ENCODE measurements around the gene HINT2.

Gene HINT2

DNA sequence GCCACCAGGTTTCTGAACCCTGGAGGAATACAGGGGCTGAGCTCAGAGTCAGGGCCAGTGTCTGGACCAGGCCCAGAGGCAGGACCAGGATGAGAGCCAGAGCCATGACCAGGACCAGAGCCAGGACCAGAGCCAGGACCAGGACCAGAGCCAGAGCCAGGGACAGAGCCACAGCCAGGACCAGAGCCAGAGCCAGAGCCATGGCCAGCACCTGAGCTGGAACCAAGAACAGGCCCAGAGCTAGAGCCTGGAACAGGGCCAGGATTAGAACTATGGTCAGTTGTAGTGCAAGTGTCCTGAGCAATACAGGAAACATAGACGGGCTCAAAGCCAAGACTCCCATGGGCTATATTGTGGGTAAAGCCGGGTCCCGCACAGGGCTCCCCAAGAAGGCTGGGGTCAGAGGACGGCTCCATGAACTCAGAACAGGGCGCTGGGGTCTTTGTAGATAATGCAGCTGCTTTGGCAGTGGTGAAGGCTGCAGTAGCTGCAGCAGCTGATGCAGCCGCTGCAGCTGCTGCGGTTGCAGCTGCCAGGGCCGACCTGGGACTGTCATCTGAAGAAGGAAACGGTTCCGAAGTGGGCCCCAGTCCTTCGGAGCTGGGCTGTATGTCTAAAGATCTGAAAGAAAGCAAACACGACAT, 3.3 kb downstream of the HINT2 start:
- DNase-seq, result no peak

DNA sequence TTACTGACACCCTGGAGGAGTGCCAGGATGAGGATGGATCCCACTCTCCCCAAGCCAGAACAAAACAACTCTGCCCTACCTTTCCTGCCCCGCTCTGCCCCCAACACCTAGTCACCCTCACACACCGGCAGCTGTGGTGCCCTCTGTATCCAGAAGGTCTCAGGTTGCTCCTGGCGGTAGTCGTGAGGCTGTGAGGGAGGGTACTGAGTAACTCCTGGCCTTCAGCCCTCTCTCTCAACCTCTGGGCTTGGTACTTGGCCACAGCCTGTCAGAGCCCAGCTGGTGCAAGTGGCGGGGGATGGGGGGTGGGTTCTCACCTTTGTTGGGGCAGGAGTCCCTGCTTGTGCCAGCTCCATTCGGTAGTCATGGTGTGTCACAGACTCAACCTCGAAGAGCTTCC, 4.7 kb downstream of the HINT2 start:
- no peak for DNase-seq

DNA sequence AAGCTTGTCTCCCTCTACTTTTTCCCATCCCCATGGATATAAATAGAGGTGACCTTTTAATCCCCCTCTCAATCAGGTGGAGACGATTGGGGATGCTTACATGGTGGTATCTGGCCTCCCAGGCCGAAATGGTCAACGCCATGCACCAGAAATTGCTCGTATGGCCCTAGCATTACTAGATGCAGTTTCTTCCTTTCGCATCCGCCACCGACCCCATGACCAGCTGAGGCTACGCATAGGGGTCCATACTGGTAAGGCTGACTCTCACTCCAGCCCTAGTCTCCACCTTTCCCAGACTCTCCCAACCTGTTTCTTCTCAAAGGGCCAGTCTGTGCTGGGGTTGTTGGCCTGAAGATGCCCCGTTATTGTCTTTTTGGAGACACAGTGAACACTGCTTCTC, 6.4 kb downstream of the HINT2 start:
- DNase-seq, result no peak

DNA sequence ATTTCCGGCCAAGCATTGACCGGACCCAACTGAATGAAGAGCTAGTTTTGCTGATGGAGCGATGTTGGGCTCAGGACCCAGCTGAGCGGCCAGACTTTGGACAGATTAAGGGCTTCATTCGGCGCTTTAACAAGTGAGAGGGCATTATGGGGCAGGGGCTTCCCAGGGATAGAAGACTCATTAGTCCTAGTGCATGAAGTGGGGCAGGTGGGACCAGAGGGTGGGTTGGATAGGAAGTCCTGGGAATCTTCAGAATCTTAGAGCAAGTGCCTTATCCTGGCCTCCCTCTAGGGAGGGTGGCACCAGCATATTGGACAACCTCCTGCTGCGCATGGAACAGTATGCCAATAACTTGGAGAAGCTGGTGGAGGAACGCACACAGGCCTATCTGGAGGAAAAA, 8.7 kb downstream of the HINT2 start:
- DNase-seq, result no peak

DNA sequence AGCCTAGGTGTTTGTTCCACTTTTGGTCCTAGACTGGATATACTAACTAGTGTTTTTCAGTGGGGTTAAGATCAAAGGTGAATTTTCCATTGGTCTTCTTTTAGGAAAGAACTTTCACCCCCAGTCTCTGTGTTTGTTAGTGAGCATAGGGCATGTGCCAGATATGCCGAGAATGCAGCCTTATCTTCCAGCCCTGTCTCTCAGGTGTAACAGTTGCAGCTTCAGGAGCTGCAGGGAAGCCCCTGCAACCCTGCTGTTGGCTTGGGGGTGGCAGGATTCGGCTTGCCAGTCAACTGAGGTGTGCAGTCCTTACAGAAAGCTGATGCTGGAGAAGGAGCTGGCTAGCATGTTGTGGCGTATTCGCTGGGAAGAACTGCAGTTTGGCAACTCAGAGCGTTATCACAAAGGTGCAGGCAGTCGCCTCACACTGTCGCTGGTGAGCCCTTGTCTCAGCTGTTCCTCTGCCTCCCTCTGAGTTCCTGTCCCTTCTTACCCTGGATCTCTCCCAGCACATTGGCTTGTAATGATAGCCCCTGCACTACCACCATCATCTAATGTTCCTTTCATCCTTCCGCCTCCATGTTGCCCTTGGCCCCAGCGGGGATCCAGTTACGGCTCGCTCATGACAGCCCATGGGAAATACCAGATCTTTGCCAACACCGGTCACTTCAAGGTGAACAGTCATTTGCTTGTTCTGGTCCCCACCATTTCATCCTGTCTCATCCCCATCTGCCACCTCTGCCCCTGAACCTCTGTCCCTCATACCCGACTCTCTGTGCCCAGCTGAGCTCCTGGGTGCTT, 13.3 kb downstream of the HINT2 start:
- no peak for DNase-seq

DNA sequence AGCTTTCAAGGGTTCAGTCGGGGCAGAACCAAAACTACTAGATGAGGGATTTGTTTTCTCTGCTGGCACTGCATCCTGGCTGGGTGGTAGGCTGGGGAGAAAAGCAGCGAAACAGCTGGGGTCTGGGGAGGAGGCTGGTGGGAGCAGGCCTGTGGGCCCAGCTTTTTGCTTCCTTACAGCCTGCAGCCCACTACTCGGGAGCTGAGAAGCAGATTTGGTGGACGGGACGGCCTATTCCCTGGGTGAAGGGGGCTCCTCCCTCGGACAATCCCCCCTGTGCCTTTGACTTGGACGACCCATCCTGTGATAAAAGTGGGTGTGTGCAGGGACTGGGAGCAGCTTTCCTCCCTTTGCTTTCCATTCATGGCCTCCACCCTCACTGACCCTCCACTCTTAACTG, 14.3 kb downstream of the HINT2 start:
- DNase-seq, result no peak

DNA sequence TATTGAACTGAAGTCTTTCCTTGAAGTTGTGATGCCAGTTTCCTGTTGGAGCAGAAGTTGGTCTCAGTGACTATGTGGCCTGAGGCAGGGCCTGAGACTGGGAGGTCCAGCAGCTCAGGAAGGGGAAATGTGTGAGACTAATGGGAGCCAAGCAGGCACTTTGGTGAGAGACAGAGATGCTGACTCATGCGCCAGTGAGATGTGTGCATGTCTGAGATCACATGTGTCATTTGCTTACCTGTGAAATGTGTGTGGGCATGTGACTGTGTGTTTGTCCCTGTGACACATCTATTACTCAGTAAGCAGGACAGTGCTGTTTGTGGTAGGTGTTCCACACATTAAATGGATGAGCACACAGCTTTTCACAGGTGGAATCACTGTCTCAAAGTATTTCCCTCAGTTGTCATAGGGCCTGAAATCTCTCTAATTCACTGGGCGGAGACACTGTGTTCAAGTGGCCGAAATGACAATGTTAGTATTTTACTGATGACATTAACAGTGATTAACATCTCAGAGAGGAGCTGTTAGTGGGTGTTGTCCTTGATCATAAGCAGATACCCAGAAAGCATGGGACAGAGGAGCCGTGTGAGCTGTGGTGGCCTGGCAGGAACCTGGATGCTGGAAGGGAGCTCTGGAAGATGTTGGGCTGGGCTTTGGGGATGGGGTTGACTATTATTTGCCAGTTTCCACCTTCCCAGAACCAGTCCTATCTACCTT, 16.0 kb downstream of the HINT2 start:
- peak; percentile 56 for DNase-seq

DNA sequence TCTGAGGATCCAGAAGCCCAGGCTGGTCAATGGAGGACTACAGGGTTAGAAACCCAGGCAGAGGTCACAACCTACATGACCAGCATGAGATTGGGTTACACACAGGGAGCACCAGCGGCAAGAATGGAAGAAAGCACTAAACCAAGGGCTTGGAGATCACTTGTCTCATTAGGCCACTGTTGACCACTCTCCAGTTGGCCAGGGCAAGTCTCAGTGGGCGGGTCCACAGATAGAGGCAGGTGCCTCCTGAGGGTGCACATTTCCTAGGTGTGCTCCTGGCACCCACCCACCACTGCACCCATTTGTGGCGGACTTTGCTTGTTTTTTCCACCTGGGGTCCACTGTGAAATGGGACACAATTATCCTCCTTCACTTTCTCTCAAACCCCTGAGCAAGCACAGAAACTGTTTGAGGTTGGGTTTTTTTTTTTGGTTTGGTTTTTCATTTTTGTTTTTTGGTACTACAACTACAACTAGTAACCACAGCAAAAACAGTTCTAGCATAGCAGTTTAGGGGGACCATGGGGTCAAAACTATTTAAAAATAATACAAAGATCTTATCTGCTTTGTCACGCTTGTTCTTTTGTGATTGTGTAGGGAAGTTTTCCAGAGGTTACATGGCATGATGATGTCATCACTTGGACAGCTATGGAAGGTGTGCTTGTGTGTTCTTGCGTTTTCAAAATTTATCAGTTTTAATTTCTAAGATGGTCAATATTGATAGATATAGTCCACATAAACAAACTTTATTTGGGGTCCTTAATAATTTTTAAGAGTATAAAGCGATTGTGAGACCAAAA, 17.3 kb downstream of the HINT2 start:
- no peak for DNase-seq

DNA sequence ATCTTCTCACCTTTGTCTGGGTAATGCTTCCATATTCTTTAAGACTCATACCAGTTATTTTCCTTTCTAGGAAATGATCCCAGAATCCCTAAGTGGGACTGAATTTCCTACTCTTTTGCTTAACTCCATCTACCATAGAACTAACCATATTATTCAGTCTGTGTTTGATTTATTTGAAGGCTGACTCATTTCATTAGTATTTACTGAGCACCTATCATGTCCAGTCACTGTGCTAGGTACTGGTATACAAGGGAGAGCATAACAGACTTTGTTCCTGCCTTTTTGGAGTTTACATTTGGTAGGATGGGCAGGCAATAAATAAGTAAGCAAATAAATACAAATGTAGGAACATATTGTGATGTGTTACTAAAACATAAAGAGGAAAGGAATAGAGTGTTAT, 19.1 kb downstream of the HINT2 start:
- no peak for DNase-seq

DNA sequence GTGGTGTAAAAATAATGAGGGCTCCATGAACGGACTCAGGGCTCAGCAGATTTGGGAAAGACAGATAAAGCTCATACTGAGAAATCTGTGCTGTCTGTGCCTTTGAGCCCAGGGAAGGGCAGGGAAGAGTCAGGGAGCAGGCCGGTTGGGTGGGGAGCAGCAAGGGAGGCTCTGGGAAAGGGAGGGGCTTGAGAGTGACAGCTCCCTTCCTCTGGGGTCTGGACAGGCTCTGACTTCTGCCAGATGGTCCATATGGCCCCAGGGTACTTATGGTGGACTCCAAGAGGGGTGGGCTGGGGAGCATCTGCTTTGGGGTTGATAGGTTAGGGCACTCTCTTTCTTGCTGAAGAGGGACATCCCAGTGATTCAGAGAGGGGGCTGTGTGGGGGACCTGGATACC, 21.4 kb downstream of the HINT2 start:
- DNase-seq, result no peak

DNA sequence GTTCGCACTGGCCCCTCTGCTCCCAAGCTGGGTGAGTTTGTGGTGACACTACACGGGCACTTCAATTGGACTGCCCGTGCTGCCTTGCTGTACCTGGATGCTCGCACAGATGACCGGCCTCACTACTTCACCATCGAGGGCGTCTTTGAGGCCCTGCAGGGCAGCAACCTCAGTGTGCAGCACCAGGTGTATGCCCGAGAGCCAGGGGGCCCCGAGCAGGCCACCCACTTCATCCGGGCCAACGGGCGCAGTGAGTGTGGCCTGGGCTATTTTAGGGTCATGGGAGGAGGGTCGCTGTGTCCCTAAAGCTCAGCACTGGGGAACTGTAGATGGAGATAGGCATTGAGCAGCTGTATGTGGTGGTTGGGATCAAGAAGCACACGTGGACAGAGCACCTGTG, 22.0 kb downstream of the HINT2 start:
- no peak for DNase-seq

DNA sequence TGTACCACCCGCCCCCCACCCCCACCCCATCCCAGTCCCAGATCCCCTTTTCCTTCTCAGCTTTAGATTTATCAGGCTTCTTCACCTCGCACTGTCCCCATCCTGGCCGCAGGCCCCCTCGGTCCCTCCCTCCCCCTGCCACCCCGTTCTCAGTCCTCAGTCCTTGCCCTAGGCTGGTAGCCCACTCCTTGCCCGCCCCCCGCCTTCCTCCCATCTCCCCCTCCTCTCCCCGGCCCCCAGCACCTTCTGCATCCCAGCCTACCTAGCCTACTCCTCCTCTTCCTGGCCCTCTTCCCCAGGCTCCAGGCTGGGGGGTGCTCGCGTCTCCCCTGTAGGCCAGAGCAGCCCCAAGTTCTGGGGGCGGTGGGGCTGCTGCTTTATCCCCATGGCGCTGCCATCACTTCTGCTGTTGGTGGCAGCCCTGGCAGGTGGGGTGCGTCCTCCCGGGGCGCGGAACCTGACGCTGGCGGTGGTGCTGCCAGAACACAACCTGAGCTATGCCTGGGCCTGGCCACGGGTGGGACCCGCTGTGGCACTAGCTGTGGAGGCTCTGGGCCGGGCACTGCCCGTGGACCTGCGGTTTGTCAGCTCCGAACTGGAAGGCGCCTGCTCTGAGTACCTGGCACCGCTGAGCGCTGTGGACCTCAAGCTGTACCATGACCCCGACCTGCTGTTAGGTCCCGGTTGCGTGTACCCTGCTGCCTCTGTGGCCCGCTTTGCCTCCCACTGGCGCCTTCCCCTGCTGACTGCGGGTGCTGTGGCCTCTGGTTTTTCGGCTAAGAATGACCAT, 22.6 kb downstream of the HINT2 start:
- no peak for DNase-seq

DNA sequence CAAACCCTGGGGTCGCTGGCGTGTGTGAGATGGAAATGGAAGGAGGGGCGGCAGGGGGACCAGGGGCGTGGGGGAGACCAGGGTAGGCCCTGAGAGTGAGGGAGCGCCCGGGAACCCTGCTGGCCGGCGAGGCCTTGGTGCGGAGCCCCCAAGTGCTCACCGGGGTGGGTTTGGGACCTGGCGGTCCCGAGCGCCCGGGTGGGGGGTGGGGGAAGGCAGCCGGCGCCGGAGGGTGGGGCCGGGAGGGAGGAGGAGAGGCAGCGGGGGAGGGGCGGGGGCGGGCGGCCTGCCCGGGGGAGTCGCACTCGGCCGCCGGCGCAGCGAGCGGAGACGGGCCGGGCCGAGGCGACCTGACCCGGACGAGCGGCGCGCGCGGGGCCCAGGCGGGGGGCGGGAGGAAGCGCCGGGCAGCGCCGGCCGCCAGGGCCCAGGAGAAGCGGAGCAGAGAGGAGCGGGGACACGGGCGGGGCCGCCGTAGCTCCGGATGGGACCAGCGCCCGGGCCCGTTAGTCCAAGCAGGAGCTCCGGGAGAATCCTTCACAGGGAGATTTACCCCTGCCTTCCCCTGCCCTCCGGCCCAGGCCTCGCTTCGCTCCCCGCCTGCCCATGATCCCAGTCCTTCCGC, 23.4 kb downstream of the HINT2 start, which contains the start of gene NPR2:
NPR2 (plus strand) TSS at position 295 of the 625 bp plus-strand sequence. CDS start 818 bp downstream, outside the sequence.
- DNase-seq, result no peak

DNA sequence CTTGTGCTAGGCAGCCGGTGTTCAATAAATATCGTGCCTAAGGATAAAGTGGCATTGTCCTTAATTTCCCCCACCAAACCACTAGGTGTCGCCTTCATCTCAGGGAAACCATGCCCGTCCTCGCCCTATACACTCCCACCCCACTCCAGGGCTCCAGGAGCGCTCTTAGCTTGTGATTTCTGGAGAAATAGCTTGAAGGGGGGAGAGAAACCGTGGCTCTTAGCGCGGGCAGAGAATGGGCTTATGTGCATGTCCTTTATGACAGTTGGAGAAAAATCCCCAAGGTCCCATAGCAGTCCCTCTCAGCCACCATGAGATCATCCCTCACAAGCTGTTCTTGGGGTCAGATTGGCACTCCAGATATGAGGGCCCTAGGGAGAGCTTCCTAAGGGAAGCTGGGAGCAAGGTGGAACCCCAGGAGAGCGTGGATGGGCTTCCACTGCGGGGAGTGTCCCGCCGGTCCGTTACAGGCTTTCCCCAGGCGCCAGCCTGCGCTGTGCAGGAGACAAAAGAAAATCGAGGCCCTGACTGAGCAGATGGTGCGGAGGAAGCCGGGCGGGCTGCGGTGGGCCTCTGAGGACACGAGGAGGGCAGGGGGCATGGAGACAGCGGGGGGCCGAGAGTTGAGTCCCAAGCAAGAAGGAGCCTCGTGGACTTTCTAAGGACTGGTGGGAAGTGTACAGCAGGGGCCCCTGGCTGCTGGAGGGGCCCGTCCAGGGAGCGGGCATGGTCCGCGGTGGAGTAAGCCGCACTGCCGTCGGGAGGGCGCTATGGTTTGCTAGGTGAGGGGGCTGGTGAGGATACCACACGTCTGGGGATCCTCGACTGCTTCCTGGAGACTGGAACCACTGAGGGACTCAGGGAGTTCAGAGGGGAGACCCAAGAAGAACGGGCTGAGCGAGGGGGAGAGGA, 24.2 kb downstream of the HINT2 start:
- DNase-seq, result peak; percentile 66

DNA sequence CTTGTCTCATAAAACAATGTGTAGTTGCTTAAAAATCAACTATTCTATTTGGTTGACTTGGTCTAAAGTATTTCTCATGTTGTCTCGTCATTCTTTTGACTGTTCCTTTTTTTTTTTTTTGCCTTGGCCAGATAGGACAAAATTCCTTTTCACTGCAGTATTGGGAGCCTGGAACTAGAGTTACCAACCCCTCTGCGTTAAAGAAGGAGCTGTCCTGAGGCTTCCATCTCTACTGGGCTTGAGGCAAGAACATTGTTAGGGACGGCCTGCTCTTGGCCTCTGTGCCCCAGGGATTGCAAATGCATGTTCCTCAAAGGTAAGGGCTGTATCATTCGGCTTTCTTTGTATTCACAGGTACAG, 24.8 kb downstream of the HINT2 start:
- no peak for DNase-seq

DNA sequence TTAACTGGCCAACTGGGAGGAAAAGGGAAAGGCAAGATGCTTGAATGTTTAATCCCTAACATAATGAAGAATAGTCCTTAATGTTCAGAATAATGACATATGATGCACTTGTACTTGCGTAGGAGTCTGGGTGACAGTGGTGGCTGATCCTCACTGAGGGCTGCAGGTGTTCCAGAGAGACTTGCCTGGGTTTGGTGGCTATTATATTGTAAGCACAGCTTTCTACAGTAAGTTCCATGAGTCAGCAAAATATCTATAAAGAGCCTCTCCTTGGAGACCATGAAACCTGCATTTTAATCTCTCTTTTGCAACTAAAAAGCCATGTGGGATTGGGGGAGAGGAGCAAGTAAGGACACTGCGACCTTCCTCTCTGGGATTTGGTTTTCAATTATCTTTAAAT, 25.3 kb downstream of the HINT2 start:
- no peak for DNase-seq

DNA sequence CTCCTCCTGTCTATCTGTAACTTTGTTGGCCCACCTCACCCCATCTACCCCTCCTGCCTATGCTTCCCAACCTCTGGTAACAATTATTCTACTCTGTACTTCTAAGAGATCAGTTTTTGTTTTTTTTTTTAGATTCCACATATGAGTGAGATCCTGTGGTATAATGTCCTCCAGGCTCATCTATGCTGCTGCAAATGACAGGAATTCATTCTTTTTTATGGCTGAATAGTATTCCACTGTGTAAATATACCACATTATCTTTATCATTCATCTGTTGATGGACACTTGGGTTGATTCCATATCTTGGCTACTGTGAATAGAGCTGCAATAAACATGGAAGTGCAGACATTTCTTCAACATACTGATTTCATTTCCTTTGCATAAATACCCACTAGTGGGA, 31.4 kb downstream of the HINT2 start:
- DNase-seq, result no peak

DNA sequence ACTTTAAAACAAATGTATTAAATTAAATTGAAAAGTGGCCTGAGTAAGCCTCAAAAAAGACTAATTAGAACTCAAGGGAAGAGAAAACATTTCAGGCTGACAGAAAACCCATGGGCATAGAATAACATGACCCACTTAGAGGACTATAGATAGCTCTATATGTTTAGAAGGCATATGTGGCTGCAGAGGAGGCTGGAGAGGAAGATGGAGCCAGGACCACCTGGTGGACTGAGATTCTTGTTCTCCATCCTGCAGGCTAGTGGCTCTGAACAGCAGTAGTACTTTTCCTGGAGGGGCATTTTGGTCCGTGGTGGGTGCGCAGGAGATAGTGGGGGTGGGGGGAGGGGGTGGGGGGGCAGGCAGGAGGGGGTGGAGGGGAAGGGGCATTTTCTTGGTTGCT, 33.8 kb downstream of the HINT2 start:
- no peak for DNase-seq

DNA sequence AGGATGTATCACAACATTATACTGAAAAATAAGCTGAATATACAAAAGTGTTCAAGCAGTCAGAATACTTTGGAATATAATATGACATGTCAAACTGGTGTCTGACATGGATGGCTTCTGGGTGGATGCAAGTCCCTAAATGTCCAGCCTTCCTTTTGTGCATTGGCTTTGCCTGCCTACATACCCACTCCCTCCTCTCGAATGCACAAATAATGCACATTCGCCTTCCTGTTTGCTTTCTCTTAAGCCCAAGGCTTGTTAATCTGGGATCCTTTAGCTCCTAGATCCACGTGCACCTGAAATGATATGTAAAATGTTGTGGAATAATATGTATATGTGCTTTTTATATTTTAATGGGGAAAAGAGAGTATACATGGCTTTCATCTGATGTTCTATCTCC, 36.3 kb downstream of the HINT2 start:
- DNase-seq, result no peak

DNA sequence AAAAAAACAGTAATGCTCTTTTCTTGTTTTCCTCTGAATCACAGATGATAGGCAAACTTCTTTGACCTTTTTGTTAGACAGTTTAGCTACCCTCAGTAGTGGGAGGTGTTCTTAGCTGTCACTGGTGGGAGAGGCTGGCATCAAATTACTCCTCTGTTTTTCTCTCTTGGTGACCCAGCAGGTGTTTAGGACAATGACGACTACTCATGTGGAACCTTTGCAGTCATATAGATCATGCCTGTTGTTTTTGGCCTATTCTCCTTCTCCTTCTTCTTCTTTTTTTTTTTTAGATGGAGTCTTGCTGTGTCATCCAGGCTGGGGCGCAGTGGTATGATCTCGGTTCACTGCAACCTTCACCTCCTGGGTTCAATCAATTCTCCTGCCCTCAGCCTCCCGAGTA, 38.8 kb downstream of the HINT2 start:
- no peak for DNase-seq
